Loucy (cell line): ENCODE results near the gene NCK1.

ENCODE experiments used
- H2AFZ ChIP-seq: fragments of 200-600 bp; sonication (generic); 2 replicates; pipeline ENCODE4 v1.6.0; 2016; ENCODE audit warnings: antibody characterized with exemption, mild to moderate bottlenecking, low read length, moderate library complexity
- H3F3A ChIP-seq: fragments of 200-600 bp; 2 replicates; pipeline ENCODE4 v1.6.0; 2016; ENCODE audit warnings: antibody characterized with exemption, low read depth, mild to moderate bottlenecking
- H3K27me3 ChIP-seq: fragments of 200-600 bp; sonication (generic); 2 replicates; pipeline ENCODE4 v1.6.1; 2014; ENCODE audit warnings: low read length, mild to moderate bottlenecking; ENCODE audit not compliant: insufficient read depth, poor library complexity, severe bottlenecking
- H3K36me3 ChIP-seq: fragments of 200-600 bp; sonication (generic); 2 replicates; pipeline ENCODE4 v1.6.1; 2016; ENCODE audit warnings: low read length; ENCODE audit not compliant: insufficient read depth
- H3K4me1 ChIP-seq: fragments of 200-600 bp; sonication (generic); 2 replicates; pipeline ENCODE4 v1.5.1; 2014; ENCODE audit warnings: low read length, mild to moderate bottlenecking; ENCODE audit not compliant: insufficient read depth, poor library complexity, severe bottlenecking
- H3K4me2 ChIP-seq: fragments of 200-600 bp; sonication (generic); 2 replicates; pipeline ENCODE4 v1.6.0; 2014; ENCODE audit warnings: antibody characterized with exemption, low read length, low read depth, mild to moderate bottlenecking; ENCODE audit not compliant: poor library complexity, severe bottlenecking
- H3K4me3 ChIP-seq: fragments of 200-600 bp; sonication (generic); 2 replicates; pipeline ENCODE4 v1.5.1; 2014; ENCODE audit warnings: low read length, mild to moderate bottlenecking, mixed read lengths; ENCODE audit not compliant: poor library complexity, severe bottlenecking
- H3K79me2 ChIP-seq: fragments of 200-600 bp; sonication (generic); 2 replicates; pipeline ENCODE4 v1.6.1; 2014; ENCODE audit warnings: low read length; ENCODE audit not compliant: insufficient read depth
- H3K9ac ChIP-seq: fragments of 200-600 bp; sonication (generic); 2 replicates; pipeline ENCODE4 v1.6.0; 2014; ENCODE audit warnings: mild to moderate bottlenecking, low read depth, low read length, moderate library complexity; ENCODE audit not compliant: poor library complexity, severe bottlenecking
- H3K9me2 ChIP-seq: fragments of 200-600 bp; sonication (generic); replicated peaks from 2 replicates; pipeline ENCODE4 v1.6.1; 2016; ENCODE audit warnings: low read depth, low read length, mixed read lengths
- H3K9me3 ChIP-seq: fragments of 200-600 bp; sonication (generic); 2 replicates; pipeline ENCODE4 v1.6.1; 2014; ENCODE audit warnings: mild to moderate bottlenecking, antibody characterized with exemption, low read length, low read depth; ENCODE audit not compliant: insufficient read depth
- H4K20me1 ChIP-seq: fragments of 200-600 bp; sonication (generic); 2 replicates; pipeline ENCODE4 v1.6.0; 2014; ENCODE audit warnings: antibody characterized with exemption, low read length, mild to moderate bottlenecking; ENCODE audit not compliant: insufficient read depth, poor library complexity, severe bottlenecking
- CTCF ChIP-seq: fragments of 200-600 bp; sonication (generic); conservative IDR thresholded peaks from 2 replicates; pipeline ENCODE4 v1.5.1; 2014; ENCODE audit warnings: mild to moderate bottlenecking, antibody characterized with exemption, low read length
- EZH2phosphoT487 ChIP-seq: fragments of 200-600 bp; IDR thresholded peaks from 2 replicates; pipeline ENCODE4 v1.6.1; 2018; ENCODE audit warnings: antibody characterized with exemption, mild to moderate bottlenecking, moderate library complexity, borderline replicate concordance

Gene NCK1

GRCh38 chr3:136852180-136852579, 9.8 kb upstream of the NCK1 start:
- Histone ChIP-seq H3K9ac (no peak overlapping the region), H3K36me3 (peaks cover 8% of the 10 kb centered on the region), H3F3A (no peaks in the 10 kb centered on the region), H3K27me3 (no peaks in the 10 kb centered on the region), H3K9me2 (no peaks in the 10 kb centered on the region), H3K9me3 (no peaks in the 10 kb centered on the region), H3K4me1 (peaks cover 16% of the 10 kb centered on the region), H3K4me3 (no peak overlapping the region), H4K20me1 (peaks cover 3% of the 10 kb centered on the region), H3K79me2 (peaks cover 29% of the 10 kb centered on the region), H2AFZ (no peak overlapping the region), H3K4me2 (no peak overlapping the region)
- TF ChIP-seq CTCF = no peak
- no peak for TF ChIP-seq EZH2phosphoT487

DNA sequence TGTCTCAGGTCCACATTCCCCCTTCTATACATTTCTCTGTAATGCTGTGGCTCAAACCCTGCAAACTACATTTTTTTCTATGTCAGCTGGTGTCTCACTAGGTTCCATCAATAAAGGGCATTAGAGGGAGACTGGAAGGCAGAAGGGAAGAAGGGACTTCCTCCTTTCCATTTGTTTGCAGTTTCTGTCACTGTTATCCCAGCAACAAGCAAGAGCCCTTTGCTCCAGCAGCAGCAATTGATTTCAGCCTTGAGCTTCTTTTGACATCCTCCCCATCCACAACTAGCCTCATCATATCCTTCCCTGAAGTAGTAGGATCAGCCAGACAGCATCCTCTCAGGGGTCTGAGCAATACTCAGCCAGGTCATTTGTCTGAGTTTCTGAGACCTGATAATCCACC, 5.3 kb upstream of the NCK1 start:
- TF ChIP-seq EZH2phosphoT487 = no peak
- no peak for TF ChIP-seq CTCF
- H3K79me2 ChIP-seq = peaks cover 65% of the 10 kb centered on the region
- peaks cover 8% of the 10 kb centered on the region for H3K36me3 ChIP-seq
- H4K20me1 ChIP-seq = peaks cover 19% of the 10 kb centered on the region
- no peak overlapping the region for H2AFZ ChIP-seq
- no peaks in the 10 kb centered on the region for H3F3A ChIP-seq
- H3K9ac ChIP-seq = no peak overlapping the region
- peaks cover 24% of the 10 kb centered on the region for H3K4me1 ChIP-seq
- no peaks in the 10 kb centered on the region; the same call in 1 of the 2 replicates for H3K9me3 ChIP-seq
- no peak overlapping the region for H3K4me3 ChIP-seq
- H3K4me2 ChIP-seq = peak overlapping the region; percentile 1
- no peaks in the 10 kb centered on the region for H3K9me2 ChIP-seq
- no peaks in the 10 kb centered on the region for H3K27me3 ChIP-seq

DNA sequence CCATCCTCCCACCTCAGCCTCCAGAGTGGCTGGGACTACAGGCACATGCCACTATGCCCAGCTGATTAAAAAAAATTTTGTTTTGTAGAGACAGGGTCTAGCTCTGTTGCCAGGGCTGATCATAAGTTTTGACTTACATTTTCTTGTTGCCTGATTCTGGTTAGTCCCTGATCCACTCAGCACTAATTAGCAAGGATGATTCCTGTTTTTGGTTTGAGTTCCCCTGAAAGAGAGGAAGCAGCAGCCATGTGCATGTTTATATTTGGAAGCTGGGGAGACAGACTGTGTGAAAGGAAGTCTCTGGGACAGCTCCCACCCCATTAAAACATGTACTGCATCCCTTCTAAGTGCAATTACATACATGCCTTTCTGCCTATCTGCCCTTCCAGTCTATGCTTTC, 3.6 kb upstream of the NCK1 start:
- H3K9me3 ChIP-seq = no peaks in the 10 kb centered on the region; the same call in 1 of the 2 replicates
- H3K9ac ChIP-seq = no peak overlapping the region

More for the DNA sequence above, 3.6 kb upstream of the NCK1 start:
- Histone ChIP-seq H3K27me3 (no peaks in the 10 kb centered on the region), H3K36me3 (peaks cover 8% of the 10 kb centered on the region), H3F3A (0 out of 2 replicates have a peak, but pooled peaks cover 4% of the 10 kb centered on the region), H3K4me1 (peaks cover 27% of the 10 kb centered on the region), H3K9me2 (no peaks in the 10 kb centered on the region), H3K4me3 (no peak overlapping the region), H3K4me2 (peak overlapping the region; percentile 83), H3K79me2 (peaks cover 75% of the 10 kb centered on the region), H2AFZ (no peak overlapping the region), H4K20me1 (peaks cover 31% of the 10 kb centered on the region)
- TF ChIP-seq EZH2phosphoT487 = no peak
- TF ChIP-seq CTCF = no peak
